Measurements from ENCODE around the gene CPA5. TPM values are rescaled to one million over a fixed set of nuclear protein-coding genes. Genes with fewer than 3 reads are reported as not detected.

CPA5 gene
- total and polyA plus RNA-seq, 10 of the 15 experiments (the other 5 are each of a cell fraction or from before 2014, with no cell fraction given): 0.06 to 0.52 (median 0.29) TPM; not detected in 2

- peaks cover 2% of the 10 kb centered on the region; the same call in 1 of the 3 replicates for H3K9me3 ChIP-seq (replicated peaks; ENCODE audit: control insufficient read depth, insufficient read depth, low read length)
- H3K4me2 ChIP-seq (ENCODE audit: control insufficient read depth, insufficient read depth): no peak overlapping the region
- in situ Hi-C loops (cut with MboI): no loop called here
- TF ChIP-seq HDAC6 (IDR thresholded peaks at IDR 0.05; ENCODE audit: unreplicated experiment): no peak
- no peak for TF ChIP-seq BCL3 (IDR thresholded peaks at IDR 0.05; ENCODE audit: borderline replicate concordance, insufficient read depth, low read depth, low read length, poor library complexity, severe bottlenecking)
- TF ChIP-seq TBL1XR1 (IDR thresholded peaks at IDR 0.05; ENCODE audit: low read depth, low read length): no peak
- no peak for TF ChIP-seq PAX8 (IDR thresholded peaks at IDR 0.05)
- no peak for TF ChIP-seq POU2F2 (IDR thresholded peaks at IDR 0.05; ENCODE audit: borderline replicate concordance, low read depth, low read length)
- no peak for TF ChIP-seq STAT3 (IDR thresholded peaks at IDR 0.05; ENCODE audit: low read depth, low read length)
- no peak for TF ChIP-seq KLF5 (IDR thresholded peaks at IDR 0.05; ENCODE audit: partially characterized antibody)
- H3K36me3 ChIP-seq (ENCODE audit: control insufficient read depth in 2 of 2, insufficient read depth in 2 of 2, low read length in 1 of 2): no peaks in the 10 kb centered on the region
- ChIA-PET POLR2A (no interaction called here), SMC1A (ENCODE audit: uncharacterized antibody, unreplicated experiment) (interaction anchor here (0.9 kb wide), 1 partner anchor 30 kb away, joined by 3 read pairs; no protein-coding TSS in a partner anchor), CTCF (no interaction called here), RAD21 (ENCODE audit: unreplicated experiment) (no interaction called here)
- H3K9ac ChIP-seq (ENCODE audit: control insufficient read depth, insufficient read depth, low read length): no peak overlapping the region
- no peaks in the 10 kb centered on the region for H4K20me1 ChIP-seq (ENCODE audit: control insufficient read depth, insufficient read depth)
- no peak overlapping the region for H2AFZ ChIP-seq (ENCODE audit: control insufficient read depth, low read depth, low read length)
- BruUV-seq (replicated peaks): no TSS peak
- no peak for ATAC-seq
- WGBS (ENCODE audit: insufficient coverage, insufficient replicate concordance, low lambda C conversion rate, missing lambda C conversion rate): 67% methylated on average over 7 of the region's 7 CpGs
- no peaks in the 10 kb centered on the region for H3K79me2 ChIP-seq (ENCODE audit: control insufficient read depth, insufficient read depth, low read length)
- H3K4me1 ChIP-seq (ENCODE audit: control insufficient read depth, insufficient read depth, low read length): peaks cover 13% of the 10 kb centered on the region
- no peaks in the 10 kb centered on the region for H3K27me3 ChIP-seq (replicated peaks in 1 of 2; ENCODE audit: control insufficient read depth in 2 of 2, insufficient read depth in 2 of 2, low read length in 1 of 2)
- no peak overlapping the region for H3K4me3 ChIP-seq
- no peak for DNase-seq (ENCODE audit: low read depth, low spot score)
- H3K27ac ChIP-seq (ENCODE audit: control insufficient read depth, insufficient read depth): no peak overlapping the region
- intact Hi-C loops (cut with micrococcal nuclease; ENCODE audit: unreplicated experiment): no loop called here
- no peak for FAIRE-seq
Observed at GRCh38 chr7:130361681-130362080, 17.1 kb downstream of the CPA5 start.

Data from GM12878 (cell line).